HK-2 (cell line): Measurements from ENCODE around the gene TSACC.

Experiments used
- DNase-seq: peaks from one replicate; pipeline ENCODE4 v3.0.0-alpha.2; 2018; ENCODE audit not compliant: unreplicated experiment

Gene TSACC

DNA sequence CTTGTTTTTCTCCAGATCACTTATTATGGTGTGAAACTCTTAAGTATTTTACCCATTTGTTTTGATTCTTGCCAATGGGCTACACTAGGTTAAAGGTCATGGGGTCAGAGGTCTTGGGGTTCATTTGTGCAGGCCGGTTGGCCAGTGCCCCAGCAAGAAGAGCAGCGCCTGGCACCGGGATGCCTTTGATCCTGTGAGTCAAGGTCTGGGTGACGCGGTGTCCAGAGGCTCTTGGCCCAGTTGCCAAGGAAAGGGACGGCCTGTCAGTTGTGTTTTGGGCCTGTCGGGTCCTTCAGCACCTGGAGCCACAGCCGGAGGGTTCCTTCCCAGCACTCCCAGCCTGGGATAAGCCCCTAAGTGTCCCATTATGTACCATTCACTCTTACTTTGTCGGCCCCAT lies 55.8 kb downstream of the TSACC start:
- DNase-seq: no peak

DNA sequence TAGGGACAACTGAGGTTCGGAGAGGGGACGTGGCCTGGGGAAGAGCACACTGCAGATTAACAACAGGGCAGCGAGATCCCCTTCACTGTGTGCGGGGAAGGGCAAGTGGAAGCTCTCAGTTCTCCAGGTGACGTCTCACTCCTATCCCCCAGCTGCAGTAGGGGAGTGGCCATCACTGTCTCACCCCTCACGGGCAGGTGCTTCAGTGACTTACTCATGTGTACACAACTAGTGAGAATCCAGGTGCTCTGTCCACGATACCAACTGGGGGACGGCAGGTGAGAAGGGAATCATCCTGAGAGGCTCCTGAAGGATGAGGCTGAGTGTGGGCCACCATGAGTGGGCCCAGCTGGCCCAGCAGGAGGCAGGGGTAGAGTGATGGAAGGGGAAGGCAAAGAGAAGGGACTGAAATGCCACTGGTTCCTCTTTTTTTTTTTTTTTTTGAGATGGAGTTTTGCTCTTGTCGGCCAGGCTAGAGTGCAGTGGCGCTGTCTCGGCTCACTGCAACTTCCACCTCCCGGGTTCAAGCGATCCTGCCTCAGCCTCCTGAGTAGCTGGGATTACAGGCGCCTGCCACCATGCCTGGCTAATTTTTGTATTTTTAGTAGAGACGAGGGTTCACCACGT lies 56.6 kb downstream of the TSACC start:
- DNase-seq: no peak
